Testis (tissue), 2 donors: ENCODE measurements around the gene OR5AR1.

Experiments used
- CTCF ChIP-seq, 3 experiments: fragments of 450-650 bp in 2 of 3; fragments of 200-600 bp in 1 of 3; sonication (generic) in 1 of 3; IDR thresholded peaks; one replicate each; pipeline ENCODE4 v1.5.1; 2016 to 2019; ENCODE audit warnings: antibody characterized with exemption in 3 of 3, mild to moderate bottlenecking in 2 of 3, moderate library complexity in 1 of 3
- POLR2A ChIP-seq: fragments of 450-650 bp; IDR thresholded peaks from one replicate; pipeline ENCODE4 v1.6.1; 2017; ENCODE audit warnings: antibody characterized with exemption, mild to moderate bottlenecking, moderate library complexity

- TF ChIP-seq POLR2A (no peak), CTCF (IDR thresholded peaks at IDR 0.05) (no peak)
Measured at GRCh38 chr11:56636861-56637260, 26.6 kb upstream of the OR5AR1 start.
